A549 (cell line): Measurements from ENCODE around the gene KNDC1. TPM values are rescaled to one million over a fixed set of nuclear protein-coding genes. Genes with fewer than 3 reads are reported as not detected.

Source experiments
- ATAC-seq, 2 experiments: fragments of 200-7000 bp in 1 of 2; fragments of >200 bp in 1 of 2; cut with Nextera tagmentation in 1 of 2; cut with Tn5 transposase in 1 of 2; 3 replicates each; pipeline versions ENCODE4 v1.8.0 to v1.9.1; 2018 to 2020; ENCODE audit warnings: mild to moderate bottlenecking in 1 of 2, moderate library complexity in 1 of 2
- CTCF ChIA-PET: fragments of 300-600 bp; sonication (Branson Sonifier 250); formaldehyde crosslinking; extraction: SDS; loops from one replicate; lab custom pipeline; 2021; ENCODE audit warnings: antibody characterized with exemption, inconsistent platforms; lab: Yijun Ruan, JAX
- POLR2A ChIA-PET: fragments of 350-600 bp; formaldehyde crosslinking; extraction: SDS; loops from one replicate; lab custom pipeline; 2021; ENCODE audit warnings: antibody characterized with exemption, inconsistent platforms; lab: Yijun Ruan, JAX
- DNase-seq, 2 experiments: peaks; one replicate each; pipeline versions ENCODE4 v3.0.0 to v3.0.0-alpha.2; 2011 to 2016; ENCODE audit warnings: low read depth in 1 of 2, low spot score in 1 of 2
- FAIRE-seq: peaks from 2 replicates; lab custom pipeline; 2011; peaks lifted over from hg19 to GRCh38; lab: Jason Lieb, UNC
- H3K27ac ChIP-seq, 2 experiments: fragments of >200 bp; sonication (Bioruptor Twin); formaldehyde crosslinking; 3 replicates each; pipeline ENCODE4 v1.5.1; 2016 to 2017
- H3K4me1 ChIP-seq: fragments of >200 bp; sonication (Bioruptor Twin); formaldehyde crosslinking; 3 replicates; pipeline ENCODE4 v1.6.1; 2016
- H3K4me2 ChIP-seq: fragments of >200 bp; sonication (Bioruptor Twin); formaldehyde crosslinking; 3 replicates; pipeline ENCODE4 v1.6.1; 2016
- H3K4me3 ChIP-seq: fragments of >200 bp; sonication (Bioruptor Twin); formaldehyde crosslinking; 3 replicates; pipeline ENCODE4 v1.5.1; 2016
- H3K9me3 ChIP-seq: fragments of >200 bp; sonication (Bioruptor Twin); formaldehyde crosslinking; 3 replicates; pipeline ENCODE4 v1.6.1; 2016
- BCL3 ChIP-seq: fragments of >200 bp; sonication (Bioruptor Twin); formaldehyde crosslinking; IDR thresholded peaks from 3 replicates; pipeline ENCODE4 v1.6.1; 2016
- CBX2 ChIP-seq: fragments of 200-600 bp; sonication (generic); IDR thresholded peaks from 2 replicates; pipeline ENCODE4 v1.6.1; 2016; ENCODE audit warnings: low read depth, mild to moderate bottlenecking, borderline replicate concordance
- CEBPB ChIP-seq, 2 experiments: fragments of >200 bp in 1 of 2; sonication (Bioruptor Twin) in 1 of 2; formaldehyde crosslinking in 1 of 2; IDR thresholded peaks; 2 replicates each; pipeline ENCODE4 v1.6.1; 2012 to 2016
- CHD4 ChIP-seq: fragments of 200-600 bp; sonication (generic); IDR thresholded peaks from 2 replicates; pipeline ENCODE4 v1.6.1; 2016; ENCODE audit warnings: antibody characterized with exemption, mild to moderate bottlenecking, borderline replicate concordance
- E2F6 ChIP-seq: IDR thresholded peaks from 2 replicates; pipeline ENCODE4 v1.6.1; 2012; ENCODE audit warnings: low read depth, borderline replicate concordance
- EHMT2 ChIP-seq: fragments of 200-600 bp; sonication (generic); IDR thresholded peaks from 2 replicates; pipeline ENCODE4 v1.6.1; 2016; ENCODE audit warnings: antibody characterized with exemption, low read depth, mild to moderate bottlenecking, moderate library complexity
- HOXB13 ChIP-seq: fragments of 250-450 bp; sonication (Bioruptor Pico); IDR thresholded peaks from 2 replicates; pipeline ENCODE4 v1.5.0; 2020; ENCODE audit warnings: low read depth, mild to moderate bottlenecking, moderate library complexity
- MAFK ChIP-seq: fragments of 450-650 bp; IDR thresholded peaks from 2 replicates; pipeline ENCODE4 v1.6.1; 2014; ENCODE audit not compliant: partially characterized antibody
- NFE2L2 ChIP-seq: fragments of 150-350 bp; conservative IDR thresholded peaks from 2 replicates; pipeline ENCODE4 v1.6.1; 2014; ENCODE audit warnings: low read length
- RCOR1 ChIP-seq: fragments of 150-350 bp; IDR thresholded peaks from 2 replicates; pipeline ENCODE4 v1.6.1; 2014; ENCODE audit warnings: antibody characterized with exemption, low read length, low read depth
- RFX5 ChIP-seq: fragments of 450-650 bp; IDR thresholded peaks from 2 replicates; pipeline ENCODE4 v1.7.1; 2014; ENCODE audit warnings: antibody characterized with exemption, mild to moderate bottlenecking, moderate library complexity
- RNF2 ChIP-seq: fragments of 200-600 bp; sonication (generic); IDR thresholded peaks from 2 replicates; pipeline ENCODE4 v1.6.1; 2016; ENCODE audit warnings: low read depth, mild to moderate bottlenecking, antibody characterized with exemption, moderate library complexity, borderline replicate concordance
- SREBF2 ChIP-seq: fragments of 450-650 bp; IDR thresholded peaks from 2 replicates; pipeline ENCODE4 v1.6.1; 2014; ENCODE audit warnings: mild to moderate bottlenecking, moderate library complexity
- TFCP2L1 ChIP-seq: fragments of 250-450 bp; sonication (Bioruptor Pico); IDR thresholded peaks from 2 replicates; pipeline ENCODE4 v1.5.0; 2021; ENCODE audit warnings: mild to moderate bottlenecking
- TP53 ChIP-seq: fragments of 250-450 bp; sonication (Bioruptor Pico); IDR thresholded peaks from 2 replicates; pipeline ENCODE4 v1.5.0; 2021; ENCODE audit warnings: mild to moderate bottlenecking, moderate library complexity
- ZC3H11A ChIP-seq: fragments of 450-650 bp; IDR thresholded peaks from 2 replicates; pipeline ENCODE4 v1.6.1; 2014; ENCODE audit warnings: antibody characterized with exemption, mild to moderate bottlenecking
- ZSCAN20 ChIP-seq: fragments of 250-450 bp; sonication (Bioruptor Pico); IDR thresholded peaks from 2 replicates; pipeline ENCODE4 v1.8.0; 2022; ENCODE audit warnings: mild to moderate bottlenecking, moderate library complexity
- WGBS: methylation state at CpG from one replicate; pipeline ENCODE4 v1.1.6; 2017; ENCODE audit errors: missing lambda C conversion rate; 5-methylcytosine and 5-hydroxymethylcytosine counted together
- polyA plus RNA-seq, 4 experiments: library from polyadenylated mRNA; depleted of rRNA in 3 of 4; stranded (reverse); fragments of >200 nt; fragmentation: RNase III in 1 of 4; extraction: RNeasy Plus Mini Kit Qiagen cat#74134 plus additional on column Dnase treatment in 1 of 4; gene quantifications; 2 replicates in 3 of 4; 3 replicates in 1 of 4; pipeline ENCODE4 v1.2.3, GENCODE V29; 2011 to 2017
- TF ChIP-seq, protein P1 (sequence below): fragments of 250-450 bp; sonication (Bioruptor Pico); IDR thresholded peaks from 2 replicates; pipeline ENCODE4 v1.5.0; 2021; ENCODE audit warnings: mild to moderate bottlenecking, moderate library complexity, borderline replicate concordance

KNDC1 gene
- polyA plus RNA-seq, 2 of the 4 experiments (the other 2 are of a cell fraction), result 0.56 to 0.63 TPM

- POLR2A ChIA-PET, result no interaction called here
- DNase-seq, result no peak
These were observed 5.8 kb downstream of the KNDC1 start for GRCh38 chr10:133165556-133166503.

DNA sequence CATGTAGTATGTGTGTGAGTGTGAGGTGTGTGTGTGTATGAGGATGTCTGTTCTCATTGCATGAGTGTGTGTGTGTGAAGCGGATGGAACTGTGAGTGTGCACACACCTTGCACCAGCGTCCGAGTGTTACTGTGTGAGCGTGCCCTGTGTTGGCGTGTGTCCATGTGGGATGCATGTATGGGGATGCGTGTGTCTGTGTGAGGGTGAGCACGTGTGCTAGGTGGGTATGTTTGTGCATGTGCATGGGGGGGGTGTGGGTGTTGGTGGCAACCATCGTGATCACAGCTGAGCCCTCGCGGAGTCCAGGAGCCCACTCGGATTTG lies 6.4 kb downstream of the KNDC1 start:
- ATAC-seq, result no peak
- no peaks in the 10 kb centered on the region for H3K4me1 ChIP-seq
- WGBS, result 87% methylated on average over 11 of the region's 11 CpGs
- CTCF ChIA-PET, result no interaction called here
- no peak for DNase-seq
- no peak overlapping the region for H3K4me2 ChIP-seq
- no peak for FAIRE-seq
- H3K9me3 ChIP-seq, result no peaks in the 10 kb centered on the region
- POLR2A ChIA-PET, result no interaction called here
- no peak overlapping the region for H3K4me3 ChIP-seq
- TF ChIP-seq HOXB13 (CRISPR knock-in tag), result no peak
- TF ChIP-seq EHMT2, result no peak
- TF ChIP-seq TP53 (CRISPR knock-in tag), result no peak
- no peak for TF ChIP-seq SREBF2
- no peak overlapping the region for H3K27ac ChIP-seq

More at GRCh38 chr10:133165556-133166503, 5.8 kb downstream of the KNDC1 start:
- ATAC-seq, result no peak
- Histone ChIP-seq H3K4me1 (peaks cover 4% of the 10 kb centered on the region; the same call in 1 of the 3 replicates), H3K27ac (no peak overlapping the region), H3K4me2 (no peak overlapping the region), H3K4me3 (no peak overlapping the region), H3K9me3 (no peaks in the 10 kb centered on the region)
- CTCF ChIA-PET, result no interaction called here
- no peak for FAIRE-seq
- WGBS, result 88% methylated on average over 33 of the region's 40 CpGs
- no peak for TF ChIP-seq BCL3
- TF ChIP-seq, protein P1, sequence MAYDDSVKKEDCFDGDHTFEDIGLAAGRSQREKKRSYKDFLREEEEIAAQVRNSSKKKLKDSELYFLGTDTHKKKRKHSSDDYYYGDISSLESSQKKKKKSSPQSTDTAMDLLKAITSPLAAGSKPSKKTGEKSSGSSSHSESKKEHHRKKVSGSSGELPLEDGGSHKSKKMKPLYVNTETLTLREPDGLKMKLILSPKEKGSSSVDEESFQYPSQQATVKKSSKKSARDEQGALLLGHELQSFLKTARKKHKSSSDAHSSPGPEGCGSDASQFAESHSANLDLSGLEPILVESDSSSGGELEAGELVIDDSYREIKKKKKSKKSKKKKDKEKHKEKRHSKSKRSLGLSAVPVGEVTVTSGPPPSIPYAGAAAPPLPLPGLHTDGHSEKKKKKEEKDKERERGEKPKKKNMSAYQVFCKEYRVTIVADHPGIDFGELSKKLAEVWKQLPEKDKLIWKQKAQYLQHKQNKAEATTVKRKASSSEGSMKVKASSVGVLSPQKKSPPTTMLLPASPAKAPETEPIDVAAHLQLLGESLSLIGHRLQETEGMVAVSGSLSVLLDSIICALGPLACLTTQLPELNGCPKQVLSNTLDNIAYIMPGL (CRISPR knock-in tag), result no peak
- no peak for TF ChIP-seq RFX5
- no peak for TF ChIP-seq CEBPB (IDR thresholded peaks at IDR 0.05)
- no peak for TF ChIP-seq ZC3H11A
- TF ChIP-seq ZSCAN20 (CRISPR knock-in tag), result no peak
- no peak for TF ChIP-seq E2F6
- TF ChIP-seq RNF2, result no peak
- TF ChIP-seq TFCP2L1 (CRISPR knock-in tag), result no peak
- TF ChIP-seq MAFK, result no peak

DNA sequence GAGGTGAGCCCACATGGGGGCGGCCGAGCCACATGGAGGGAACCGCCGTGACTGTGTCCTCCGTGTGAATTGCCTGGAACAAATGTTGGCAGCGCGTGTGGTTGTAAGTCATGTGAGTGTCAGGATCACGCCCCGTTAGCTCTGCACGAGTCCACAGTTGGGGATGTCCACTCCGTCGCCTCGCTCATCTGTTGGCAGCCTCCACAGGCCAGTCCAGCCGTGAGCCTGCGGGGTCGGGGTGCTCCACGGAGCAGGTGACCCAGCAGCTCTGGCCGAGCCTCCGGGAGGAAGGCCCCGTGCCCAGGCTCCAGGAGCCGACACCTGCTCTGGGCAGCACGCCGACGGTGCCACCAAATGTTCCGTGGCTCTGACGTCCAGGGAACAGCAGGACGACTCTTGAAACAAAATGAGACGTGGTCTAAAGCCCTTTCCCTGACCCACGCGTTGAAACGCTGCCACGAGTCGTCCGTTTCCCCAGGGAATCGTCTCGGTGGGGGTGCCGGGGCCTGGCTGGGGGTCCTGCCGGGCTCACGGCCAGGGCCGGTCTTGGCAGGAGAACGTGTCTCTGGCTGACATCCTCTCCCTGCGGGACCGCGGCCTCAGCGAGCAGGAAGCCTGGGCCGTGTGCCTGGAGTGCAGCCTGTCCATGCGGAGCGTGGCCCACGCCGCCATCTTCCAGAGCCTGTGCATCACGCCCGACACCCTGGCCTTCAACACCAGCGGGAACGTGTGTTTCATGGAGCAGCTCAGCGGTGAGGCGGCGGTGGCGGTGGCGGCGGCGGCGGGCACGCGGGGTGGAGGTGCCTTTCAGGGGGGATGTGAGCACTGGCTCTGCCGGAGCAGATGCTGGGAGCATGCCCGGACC lies 7.0 kb downstream of the KNDC1 start:
- no peaks in the 10 kb centered on the region for H3K9me3 ChIP-seq
- H3K4me3 ChIP-seq, result no peak overlapping the region
- DNase-seq (no peak), ATAC-seq (no peak), FAIRE-seq (no peak)
- H3K4me2 ChIP-seq, result no peak overlapping the region
- no peak overlapping the region for H3K27ac ChIP-seq
- 89% methylated on average over 57 of the region's 66 CpGs for WGBS
- TF ChIP-seq CEBPB (IDR thresholded peaks at IDR 0.05), result no peak
- TF ChIP-seq CBX2, result no peak
- no peak for TF ChIP-seq NFE2L2
- no peak for TF ChIP-seq CHD4
- no peak for TF ChIP-seq RCOR1
- no peaks in the 10 kb centered on the region for H3K4me1 ChIP-seq
- CTCF ChIA-PET, result interaction anchor here (0.6 kb wide), 1 partner anchor 9 kb away, joined by 3 read pairs; no protein-coding TSS in a partner anchor
- POLR2A ChIA-PET, result no interaction called here
